NCI-H2107 treated with DMSO at 0.1 percent for 48 hours (cell line): Measurements from ENCODE around the gene ACOD1.
"Not testable (repeated sequence)": the region's sequence is repeated elsewhere in the genome, so short reads cannot be mapped to it uniquely, and the experiment has no call there.

Experiments
- DNase-seq: peaks from one replicate; lab custom pipeline; 2025; ENCODE audit not compliant: unreplicated experiment; lab: John Stamatoyannopoulos, UW

ACOD1 gene

DNA sequence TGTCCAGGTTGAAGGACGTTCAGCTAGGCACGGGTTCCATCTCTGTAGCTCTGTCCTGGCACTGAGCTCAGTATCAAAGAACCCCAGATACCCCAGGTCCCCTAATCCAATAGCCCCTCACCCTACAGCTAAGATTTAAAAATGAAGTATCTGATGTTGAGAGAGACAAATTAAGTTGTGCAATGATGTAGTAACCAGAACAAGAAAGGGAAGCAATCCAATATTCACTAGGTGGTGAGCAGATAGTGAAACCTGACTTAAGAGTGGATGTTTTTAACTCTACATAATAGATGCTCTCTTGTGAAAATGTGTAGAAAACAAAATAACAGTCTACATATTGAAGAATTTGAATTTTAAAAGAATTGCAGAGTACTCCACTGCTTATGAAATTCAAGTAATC is 1.8 kb downstream of the ACOD1 start:
- no peak for DNase-seq

DNA sequence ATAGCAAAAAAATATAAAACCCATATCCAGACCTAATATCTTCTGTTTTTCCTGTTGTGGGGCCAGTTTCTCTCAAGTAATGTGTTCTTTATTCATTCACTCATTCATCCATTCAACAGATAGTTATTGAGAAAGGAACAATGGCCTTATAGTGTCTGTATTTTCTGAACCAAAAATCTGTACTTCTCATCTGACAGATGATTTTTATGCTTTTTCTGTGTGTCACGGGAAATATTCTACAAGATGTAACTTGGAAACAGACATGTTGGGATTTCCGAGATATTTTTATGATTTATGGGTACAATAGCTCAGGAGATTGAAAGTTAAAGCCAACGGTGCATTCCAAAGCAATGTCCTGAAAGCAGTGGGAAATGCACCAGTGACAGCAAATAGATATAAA is 5.7 kb downstream of the ACOD1 start:
- DNase-seq = no peak

- DNase-seq = no peak
Observed at GRCh38 chr13:76954538-76954937, 6.2 kb downstream of the ACOD1 start.

DNA sequence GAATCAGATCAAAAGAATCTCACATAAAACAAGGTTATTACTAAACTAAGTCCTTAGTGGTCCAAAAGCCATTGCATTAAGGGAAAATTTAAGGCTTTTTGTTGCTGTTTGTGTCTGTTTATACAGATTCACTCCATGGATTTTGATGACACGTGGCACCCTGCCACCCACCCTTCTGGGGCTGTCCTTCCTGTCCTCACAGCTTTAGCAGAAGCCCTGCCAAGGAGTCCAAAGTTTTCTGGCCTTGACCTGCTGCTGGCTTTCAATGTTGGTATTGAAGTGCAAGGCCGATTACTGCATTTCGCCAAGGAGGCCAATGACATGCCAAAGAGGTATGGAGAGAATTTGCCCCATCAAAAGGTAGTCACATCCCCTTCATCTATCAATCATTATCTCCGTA is 6.9 kb downstream of the ACOD1 start:
- no peak for DNase-seq

DNA sequence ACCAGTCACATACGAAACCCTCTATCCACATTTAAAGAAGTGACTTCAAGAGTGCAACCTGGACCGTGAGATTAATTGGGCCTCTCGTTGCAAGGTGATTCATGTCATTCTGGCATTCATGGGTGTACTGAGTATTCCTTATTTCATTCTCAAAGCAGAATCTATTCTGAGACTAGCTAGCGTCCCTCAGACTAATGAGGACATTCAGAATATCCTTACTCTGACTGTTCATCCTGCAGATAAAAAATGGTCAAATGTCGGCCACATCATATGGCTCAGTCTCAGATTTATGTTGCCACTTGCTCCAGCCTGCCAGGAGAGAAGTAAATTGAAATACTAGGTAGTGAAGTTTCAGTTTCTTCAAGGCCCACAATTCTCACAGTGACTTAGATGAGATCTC is 7.3 kb downstream of the ACOD1 start:
- DNase-seq = no peak

GRCh38 chr13:76958841-76959432 is 10.6 kb downstream of the ACOD1 start:
- no peak for DNase-seq

DNA sequence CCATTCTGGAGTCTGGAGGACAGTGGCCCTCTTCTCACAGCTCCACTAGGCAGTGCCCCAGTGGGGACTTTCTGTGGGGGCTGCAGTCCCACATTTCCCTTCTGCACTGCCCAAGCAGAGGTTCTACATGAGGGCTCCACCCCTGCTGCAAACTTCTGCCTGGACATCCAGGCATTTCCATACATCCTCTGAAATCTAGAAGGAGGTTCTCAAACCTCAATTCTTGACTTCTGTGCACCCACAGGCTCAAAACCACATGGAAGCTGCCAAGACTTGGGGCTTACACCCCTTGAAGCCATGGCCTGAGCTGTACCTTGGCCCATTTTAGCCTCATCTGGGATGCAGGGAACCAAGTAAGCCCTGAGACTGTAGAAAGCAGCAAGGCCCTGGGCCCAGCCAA is 11.4 kb downstream of the ACOD1 start:
- not testable (repeated sequence) for DNase-seq

DNA sequence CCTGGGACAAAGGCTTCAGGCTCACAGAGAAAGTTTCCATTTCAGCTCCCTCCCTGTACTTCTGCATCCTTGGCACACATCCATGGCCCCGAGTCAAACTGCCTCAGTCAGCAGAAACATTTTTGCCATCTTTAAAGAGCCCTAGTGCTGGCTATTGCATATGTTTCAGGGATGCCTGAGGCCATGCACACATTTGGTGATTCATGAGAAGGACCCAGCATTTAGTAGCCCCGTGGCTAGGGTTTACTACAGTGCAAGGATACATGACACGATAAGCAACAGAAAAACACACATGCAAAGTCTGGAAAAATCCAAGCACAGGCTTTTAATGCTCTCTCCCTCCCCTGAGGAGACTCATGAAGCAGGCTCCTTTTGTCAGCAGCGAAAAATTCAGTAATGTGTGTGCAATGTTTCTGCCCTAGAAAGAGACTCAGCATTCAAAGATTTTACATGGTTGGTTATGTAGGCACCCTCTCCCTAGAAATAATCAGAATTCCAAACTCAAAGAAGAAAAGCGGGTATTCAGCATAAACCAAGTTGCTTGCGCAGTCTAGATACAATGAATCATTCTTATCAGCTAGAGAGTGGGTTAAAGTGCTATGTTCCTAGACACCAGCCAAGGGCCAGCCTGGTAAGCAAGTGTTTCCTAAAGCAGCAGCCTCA is 17.6 kb downstream of the ACOD1 start:
- DNase-seq = no peak

DNA sequence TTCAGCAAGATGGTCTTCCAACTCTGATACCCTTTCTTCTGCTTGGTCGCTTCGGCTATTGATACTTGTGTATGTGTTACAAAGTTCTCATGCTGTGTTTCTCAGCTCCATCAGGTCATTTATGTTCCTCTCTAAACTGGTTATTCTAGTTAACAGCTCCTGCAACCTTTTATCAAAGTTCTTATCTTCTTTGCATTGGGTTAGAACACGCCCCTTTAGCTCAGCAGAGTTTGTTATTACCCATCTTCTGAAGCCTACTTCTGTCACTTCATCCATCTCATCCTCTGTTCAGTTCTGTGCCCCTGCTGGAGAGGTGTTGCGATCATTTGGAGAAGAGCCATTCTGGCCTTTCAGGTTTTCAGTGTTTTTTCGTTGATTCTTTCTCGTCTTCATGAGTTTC is 18.7 kb downstream of the ACOD1 start:
- no peak for DNase-seq

DNA sequence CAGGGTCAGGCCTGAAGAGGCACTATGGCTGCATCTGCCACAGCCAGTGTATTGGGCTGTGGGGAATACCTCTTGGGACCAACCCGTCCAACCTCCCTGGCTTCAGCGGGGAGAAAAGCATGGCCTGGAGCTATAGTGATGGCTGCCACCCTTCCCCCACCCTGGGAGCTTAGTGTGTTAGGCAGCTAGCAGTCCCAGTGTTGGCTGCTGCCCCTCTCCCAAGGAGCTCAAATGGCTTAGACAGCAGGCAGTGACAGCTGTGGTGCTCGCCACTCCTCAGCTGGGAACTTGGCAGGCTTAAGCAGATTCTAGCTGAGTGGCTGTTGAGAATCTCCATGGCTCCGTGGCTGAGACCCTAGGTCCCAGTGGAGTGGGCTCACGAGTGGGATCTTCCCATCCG is 19.7 kb downstream of the ACOD1 start:
- DNase-seq = no peak

DNA sequence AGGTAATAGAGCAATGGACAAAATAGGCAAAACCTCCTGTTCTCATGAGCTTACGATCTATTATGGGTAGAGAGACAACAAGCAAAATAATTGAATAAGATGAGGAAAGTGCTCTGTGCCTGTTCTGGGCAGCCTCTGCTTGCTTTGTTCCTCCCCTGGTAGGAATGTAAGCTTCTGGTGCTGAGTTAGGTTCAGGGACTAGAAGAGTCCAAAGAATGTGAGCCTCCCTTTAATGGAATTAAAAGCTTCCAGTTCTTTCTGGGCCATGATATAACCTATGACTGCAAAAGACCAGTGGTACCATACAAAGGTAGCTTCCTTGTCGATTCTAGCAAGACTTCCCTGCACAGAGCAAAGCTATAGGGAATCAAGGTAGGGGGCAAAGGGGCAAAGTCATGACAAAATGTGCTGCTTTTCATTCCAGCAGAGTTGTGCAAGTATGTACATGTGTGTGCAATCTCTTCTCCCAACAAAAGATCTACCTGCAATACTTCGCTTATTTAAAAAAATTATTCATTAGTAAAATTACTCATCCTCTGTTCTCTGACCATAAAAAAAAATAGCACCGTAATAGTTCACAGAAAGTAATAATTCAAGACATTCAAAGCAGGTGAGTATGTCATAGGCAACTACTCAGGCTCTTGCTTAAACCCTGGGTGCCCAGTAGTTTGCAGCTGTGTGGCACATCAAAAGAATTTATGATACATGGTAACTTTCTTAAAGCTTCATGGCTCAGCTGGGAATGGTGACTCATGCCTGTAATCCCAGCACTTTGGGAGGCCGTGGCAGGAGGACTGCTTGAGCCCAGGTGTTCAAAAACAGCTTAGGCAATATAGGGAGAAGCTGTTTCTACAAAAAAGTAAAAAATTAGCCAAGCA is 21.4 kb downstream of the ACOD1 start:
- no peak for DNase-seq

GRCh38 chr13:76971215-76971614 is 22.9 kb downstream of the ACOD1 start:
- no peak for DNase-seq

DNA sequence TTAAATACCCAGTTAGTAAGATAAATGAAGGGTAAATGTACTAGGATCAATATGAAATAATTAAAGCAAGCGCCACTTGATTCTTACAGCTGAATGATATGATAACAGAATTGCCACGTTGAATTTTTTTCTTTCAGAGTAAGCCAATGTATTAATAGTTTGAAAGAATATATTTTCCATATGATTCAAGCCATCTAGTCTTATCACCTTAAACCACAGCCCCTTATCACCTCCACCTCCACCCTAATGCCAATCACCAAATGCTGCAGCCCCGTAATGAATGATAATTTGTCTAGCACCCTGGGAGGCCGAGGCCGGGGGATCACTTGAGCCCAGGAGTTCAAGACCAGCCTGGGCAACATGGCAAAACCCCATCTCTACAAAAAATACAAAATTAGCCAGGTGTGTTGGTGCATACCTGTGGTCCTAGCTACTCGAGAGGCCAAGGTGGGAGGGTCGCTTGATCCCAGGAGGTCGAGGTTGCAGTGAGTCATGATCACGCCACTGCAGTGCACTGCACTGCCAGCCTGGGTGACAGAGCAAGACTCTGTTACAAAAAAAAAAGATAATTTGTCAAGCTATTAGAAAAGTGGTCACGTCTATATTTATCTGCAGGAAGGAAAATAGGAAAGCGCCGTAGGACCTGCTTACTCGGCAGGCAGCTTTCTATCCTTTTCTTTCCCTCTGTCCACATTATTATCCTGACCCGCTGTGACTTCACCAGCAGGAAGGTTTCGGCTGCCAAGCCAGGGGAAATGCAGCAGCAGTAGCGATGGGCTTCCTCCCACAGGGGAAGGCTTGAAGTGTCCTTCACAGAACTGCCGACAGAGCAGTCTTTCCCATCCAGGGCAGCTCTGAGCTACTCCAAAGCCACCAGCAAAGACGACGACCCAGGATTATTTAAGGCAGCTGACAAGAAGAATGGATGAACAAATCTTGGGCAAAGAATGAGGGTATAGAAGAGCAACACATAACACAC is 23.8 kb downstream of the ACOD1 start:
- DNase-seq = no peak

- DNase-seq = no peak
Observed at GRCh38 chr13:76973920-76974617, 25.8 kb downstream of the ACOD1 start.

DNA sequence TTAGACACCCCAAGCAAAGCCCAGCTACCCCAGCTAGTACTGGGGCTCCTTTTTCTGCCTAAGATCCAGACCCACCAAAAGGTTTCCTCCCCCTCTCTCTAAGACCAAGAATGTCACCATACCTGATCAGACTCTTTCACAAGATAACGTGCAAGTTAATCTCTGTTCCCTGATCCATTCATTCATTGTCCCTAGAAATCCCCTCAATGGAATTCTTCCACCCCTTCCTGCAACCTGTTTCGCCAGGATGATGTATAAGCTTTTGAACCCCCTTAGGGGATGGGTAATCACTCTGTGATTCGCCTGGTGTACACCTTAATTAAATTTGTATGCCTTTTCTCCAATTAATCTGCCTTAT is 26.3 kb downstream of the ACOD1 start:
- DNase-seq = no peak

GRCh38 chr13:76975863-76976262 is 27.6 kb downstream of the ACOD1 start:
- no peak for DNase-seq

- DNase-seq = no peak
Observed at GRCh38 chr13:76976490-76976889, 28.2 kb downstream of the ACOD1 start.

- no peak for DNase-seq
Observed at GRCh38 chr13:76976929-76977328, 28.6 kb downstream of the ACOD1 start.

DNA sequence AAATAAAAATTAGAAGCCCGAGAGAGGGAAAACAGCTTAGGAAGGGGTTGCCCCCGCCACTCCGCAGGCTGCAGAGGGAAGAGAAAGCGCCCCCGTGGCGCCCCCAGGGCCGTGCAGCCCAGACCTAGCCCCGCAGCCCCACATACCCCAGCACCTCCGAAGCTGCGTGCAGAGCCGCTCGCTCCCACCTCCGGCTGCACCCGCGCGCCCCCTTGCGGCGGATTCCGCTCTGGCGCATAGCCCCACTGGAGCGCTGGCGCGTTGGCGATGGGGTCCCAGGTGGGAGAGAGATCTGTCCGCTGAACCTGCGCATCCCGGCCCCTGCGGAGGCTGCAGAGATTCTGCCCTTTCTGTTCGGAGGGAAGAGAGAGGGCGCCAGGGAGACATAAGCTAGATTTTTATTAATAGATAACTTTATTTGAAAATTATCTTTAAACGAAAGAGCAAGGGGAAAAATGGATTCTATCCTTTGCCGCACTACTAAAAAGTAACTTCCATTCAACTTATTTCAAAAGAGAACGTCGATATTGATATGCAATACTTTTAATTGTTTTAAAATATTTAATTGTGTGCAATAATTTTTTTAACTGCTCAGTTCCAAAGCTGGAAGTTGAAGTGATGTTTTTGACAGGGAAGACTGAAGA is 31.9 kb downstream of the ACOD1 start:
- DNase-seq = no peak

GRCh38 chr13:76982061-76982460 is 33.8 kb downstream of the ACOD1 start:
- DNase-seq = no peak
